ENCODE measurements around the gene LRFN4.

DNA sequence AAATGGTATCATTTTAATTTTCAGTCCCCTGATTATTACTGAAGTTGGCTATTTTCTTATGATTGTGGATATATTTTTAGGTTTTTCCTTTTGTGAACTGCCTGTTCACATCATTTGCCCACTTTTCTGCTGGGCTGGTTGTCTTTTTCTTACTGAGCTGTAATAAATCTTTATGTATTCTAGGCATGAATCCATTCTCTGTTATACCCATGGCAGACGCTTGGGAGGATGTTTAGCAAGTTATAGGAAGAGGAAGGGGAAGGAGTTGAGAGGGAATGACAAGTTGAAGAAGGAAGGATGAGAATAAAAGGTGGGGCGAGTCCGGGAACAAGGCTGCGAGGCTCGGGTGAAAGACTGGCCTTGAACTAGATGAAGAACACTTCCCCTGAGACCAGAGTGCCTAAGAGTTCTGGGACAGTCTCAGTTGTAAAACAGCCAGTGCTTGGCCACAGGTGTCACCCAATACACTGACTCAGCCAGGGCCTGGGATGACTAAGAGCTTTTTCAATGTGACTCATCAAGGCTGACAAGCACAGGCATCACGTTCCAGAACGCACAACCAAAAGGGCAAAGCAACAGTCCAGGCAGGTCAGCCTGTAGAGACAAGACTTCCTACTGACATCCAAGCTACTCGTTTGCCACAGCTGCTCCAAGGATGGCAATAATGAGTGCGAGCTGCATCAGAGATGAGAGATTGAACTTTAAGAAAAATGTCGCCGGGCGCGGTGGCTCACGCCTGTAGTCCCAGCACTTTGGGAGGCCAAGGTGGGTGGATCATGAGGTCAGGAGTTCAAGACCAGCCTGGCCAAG lies 35.2 kb downstream of the LRFN4 start:
- TF ChIP-seq CTCF (IDR thresholded peaks at IDR 0.05) (no peak), EP300 (IDR thresholded peaks at IDR 0.05) (no peak), POLR2A (IDR thresholded peaks at IDR 0.05) (no peak)

Measured in upper lobe of left lung (tissue), 4 donors.